K562 (cell line): ENCODE results near the gene TMEM87A. TPM values are rescaled to one million over a fixed set of nuclear protein-coding genes. Genes with fewer than 3 reads are reported as not detected.
A peak's percentile ranks its signal among the peaks of the same experiment; 100 is the strongest.

Experiments used
- ATAC-seq: fragments of 200-7000 bp; cut with Tn5 transposase; 3 replicates; pipeline ENCODE4 v1.9.1; 2020; ENCODE audit warnings: moderate library complexity
- BruUV-seq: library from RNA; stranded (reverse); fragments of 400-500 nt; replicated peaks from 2 replicates; lab custom pipeline; 2021; lab: Mats Ljungman, UMichigan
- CTCF ChIA-PET: fragments of 300-600 bp; formaldehyde crosslinking; extraction: SDS; loops from one replicate; lab custom pipeline; 2021; ENCODE audit warnings: low intra/inter-chr PET ratio; lab: Yijun Ruan, JAX
- POLR2A ChIA-PET: fragments of 300-600, 350-650 bp; sonication (Branson Sonifier 250); formaldehyde crosslinking; extraction: SDS; loops from one replicate; lab custom pipeline; 2021; ENCODE audit warnings: antibody characterized with exemption, inconsistent platforms; lab: Yijun Ruan, JAX
- DNase-seq, 4 experiments: peaks; one replicate each; pipeline versions ENCODE4 v3.0.0 to v3.0.0-alpha.2; 2011 to 2018; ENCODE audit warnings: low spot score in 3 of 4, mixed read lengths in 3 of 4; ENCODE audit errors: extremely low read depth in 1 of 4
- FAIRE-seq: peaks from 2 replicates; lab custom pipeline; 2011; peaks lifted over from hg19 to GRCh38; lab: Jason Lieb, UNC
- H2AFZ ChIP-seq: 2 replicates; pipeline ENCODE4 v1.6.0; 2011; ENCODE audit warnings: low read depth, low read length, control low read depth, inconsistent platforms
- H3K27ac ChIP-seq: fragments of 200-600 bp; 3 replicates; pipeline ENCODE4 v1.8.0; 2011; ENCODE audit warnings: low read depth, mild to moderate bottlenecking, control low read depth, inconsistent platforms, low read length, moderate library complexity, mixed read lengths; ENCODE audit errors: extremely low read depth
- H3K27me3 ChIP-seq, 2 experiments: fragments of 300-600 bp in 1 of 2; 2 replicates in 1 of 2; 3 replicates in 1 of 2; pipeline versions ENCODE4 v1.6.0 to v1.8.0; 2011; ENCODE audit warnings: inconsistent platforms in 2 of 2, low read length in 2 of 2, mild to moderate bottlenecking in 1 of 2, mixed read lengths in 1 of 2, moderate library complexity in 1 of 2; ENCODE audit not compliant: control insufficient read depth in 2 of 2, insufficient read depth in 2 of 2
- H3K36me3 ChIP-seq: fragments of 300-600 bp; 3 replicates; pipeline ENCODE4 v1.8.0; 2011; ENCODE audit warnings: mild to moderate bottlenecking, low read length, inconsistent platforms; ENCODE audit not compliant: control insufficient read depth, insufficient read depth
- H3K4me1 ChIP-seq, 2 experiments: fragments of 200-600 bp in 1 of 2; replicated peaks in 1 of 2; 2 replicates in 1 of 2; 3 replicates in 1 of 2; pipeline versions ENCODE4 v1.5.1 to v1.8.0; 2011; ENCODE audit warnings: inconsistent platforms in 2 of 2, low read length in 2 of 2, mild to moderate bottlenecking in 1 of 2, mixed read lengths in 1 of 2, moderate library complexity in 1 of 2; ENCODE audit not compliant: control insufficient read depth in 2 of 2, insufficient read depth in 2 of 2
- H3K4me2 ChIP-seq: 2 replicates; pipeline ENCODE4 v1.6.1; 2011; ENCODE audit warnings: low read length, control low read depth, inconsistent platforms, mixed read lengths; ENCODE audit not compliant: insufficient read depth
- H3K4me3 ChIP-seq: fragments of 200-600 bp; sonication (generic), shearing (Covaris generic); 2 replicates; pipeline ENCODE4 v1.5.1; 2016; ENCODE audit warnings: control low read depth, inconsistent platforms
- H3K79me2 ChIP-seq: fragments of 200-600 bp; 3 replicates; pipeline ENCODE4 v1.8.0; 2011; ENCODE audit warnings: low read length, inconsistent platforms; ENCODE audit not compliant: control insufficient read depth, insufficient read depth
- H3K9ac ChIP-seq, 2 experiments: 2 replicates each; pipeline versions ENCODE4 v1.6.0 to v1.6.1; 2011; ENCODE audit warnings: low read depth in 2 of 2, low read length in 2 of 2, control low read depth in 1 of 2, inconsistent platforms in 1 of 2, mild to moderate bottlenecking in 1 of 2, mixed read lengths in 1 of 2; ENCODE audit not compliant: insufficient read depth in 1 of 2
- H3K9me1 ChIP-seq: one replicate; pipeline ENCODE4 v1.6.0; 2011; ENCODE audit warnings: inconsistent platforms, mild to moderate bottlenecking, low read length, moderate library complexity; ENCODE audit not compliant: control insufficient read depth, insufficient read depth
- H3K9me3 ChIP-seq: replicated peaks from 2 replicates; pipeline ENCODE4 v1.5.1; 2011; ENCODE audit warnings: low read depth, low read length, inconsistent platforms; ENCODE audit not compliant: control insufficient read depth, insufficient read depth
- H4K20me1 ChIP-seq: replicated peaks from 2 replicates; pipeline ENCODE4 v1.6.1; 2011; ENCODE audit warnings: low read length, inconsistent platforms, mixed read lengths; ENCODE audit not compliant: control insufficient read depth, insufficient read depth
- AFF1 ChIP-seq, 2 experiments: fragments of 450-650 bp; IDR thresholded peaks; 2 replicates each; pipeline ENCODE4 v1.6.1; 2018; ENCODE audit warnings: mild to moderate bottlenecking in 2 of 2, low read depth in 1 of 2; ENCODE audit not compliant: partially characterized antibody in 2 of 2
- ATF3 ChIP-seq, 2 experiments: fragments of 450-650 bp in 1 of 2; sonication (generic) in 1 of 2; formaldehyde crosslinking in 1 of 2; IDR thresholded peaks in 1 of 2; conservative IDR thresholded peaks in 1 of 2; 2 replicates each; pipeline versions ENCODE4 v1.6.1 to v1.8.1; 2016 to 2023; ENCODE audit warnings: mild to moderate bottlenecking in 2 of 2, moderate library complexity in 2 of 2, inconsistent platforms in 1 of 2, missing genetic modification reagents in 1 of 2
- CBFB ChIP-seq: sonication (generic); formaldehyde crosslinking; IDR thresholded peaks from 2 replicates; pipeline ENCODE4 v1.4.0; 2020; ENCODE audit warnings: mild to moderate bottlenecking, missing genetic modification reagents
- CEBPB ChIP-seq: fragments of 450-650 bp; IDR thresholded peaks from 2 replicates; pipeline ENCODE4 v1.6.1; 2016; ENCODE audit warnings: missing genetic modification characterization, missing compliant biosample characterization
- CEBPG ChIP-seq, 3 experiments: fragments of 200-800 bp in 1 of 3; sonication (Bioruptor generic) in 1 of 3; sonication (generic) in 1 of 3; formaldehyde crosslinking in 1 of 3; IDR thresholded peaks in 2 of 3; conservative IDR thresholded peaks in 1 of 3; 2 replicates each; pipeline versions ENCODE4 v1.6.1 to v1.8.0; 2016 to 2022; ENCODE audit warnings: missing compliant biosample characterization in 2 of 3, missing genetic modification characterization in 2 of 3, mild to moderate bottlenecking in 1 of 3, missing genetic modification reagents in 1 of 3
- CHD2 ChIP-seq: IDR thresholded peaks from 2 replicates; pipeline ENCODE4 v1.6.1; 2011; ENCODE audit warnings: low read depth, low read length
- GABPB1 ChIP-seq: sonication (generic); formaldehyde crosslinking; IDR thresholded peaks from 2 replicates; pipeline ENCODE4 v1.8.0; 2022; ENCODE audit warnings: mild to moderate bottlenecking, missing genetic modification reagents
- HNRNPH1 ChIP-seq: fragments of 200-400 bp; formaldehyde crosslinking; optimal IDR thresholded peaks from 2 replicates; pipeline ENCODE3; 2017; ENCODE audit warnings: low read depth, mild to moderate bottlenecking, low read length, moderate library complexity
- MEIS2 ChIP-seq: fragments of 450-650 bp; IDR thresholded peaks from 2 replicates; pipeline ENCODE4 v1.6.1; 2014; ENCODE audit warnings: mild to moderate bottlenecking; ENCODE audit not compliant: partially characterized antibody
- MNT ChIP-seq, 2 experiments: fragments of 450-650 bp; conservative IDR thresholded peaks; 2 replicates each; pipeline ENCODE4 v1.6.1; 2017; ENCODE audit warnings: mild to moderate bottlenecking in 2 of 2, moderate library complexity in 2 of 2
- SAP30 ChIP-seq: fragments of 200-600 bp; sonication (generic); IDR thresholded peaks from 2 replicates; pipeline ENCODE4 v1.6.1; 2012; ENCODE audit warnings: borderline replicate concordance, low read depth, mild to moderate bottlenecking, moderate library complexity, low read length, control low read depth, inconsistent platforms; ENCODE audit not compliant: insufficient read depth, poor library complexity, severe bottlenecking
- SMARCA4 ChIP-seq: fragments of 450-650 bp; IDR thresholded peaks from 2 replicates; pipeline ENCODE4 v1.6.1; 2016
- TCFL5 ChIP-seq: fragments of 250-450 bp; sonication (Bioruptor Pico); conservative IDR thresholded peaks from 2 replicates; pipeline ENCODE4 v1.6.1; 2021; ENCODE audit warnings: mild to moderate bottlenecking, moderate library complexity, matching md5 sums
- ZNF384 ChIP-seq: IDR thresholded peaks from 2 replicates; pipeline ENCODE4 v1.6.1; 2012; ENCODE audit warnings: low read depth, low read length, improper control_type of control experiment
- WGBS: fragments of 100-300 bp; shearing (Covaris generic); methylation state at CpG from one replicate; pipeline ENCODE4 v1.1.6; 2016; ENCODE audit warnings: low coverage, mixed read lengths; ENCODE audit not compliant: insufficient coverage; ENCODE audit errors: missing lambda C conversion rate; 5-methylcytosine and 5-hydroxymethylcytosine counted together
- in situ Hi-C: fragments of 300-500 bp; cut with MboI; formaldehyde crosslinking; loops from 4 replicates; pipeline ENCODE4 v1.15.0; 2018; ENCODE audit warnings: inconsistent platforms, mixed read lengths
- intact Hi-C: fragments of 100-400 bp; cut with micrococcal nuclease; formaldehyde crosslinking; loops from 2 replicates; pipeline ENCODE4 v1.14.2; 2022
- polyA plus RNA-seq, 8 experiments: library from polyadenylated mRNA; depleted of rRNA in 4 of 8; stranded (reverse) in 5 of 8; unstranded in 3 of 8; fragments of >200 nt; fragmentation: Nextera tagmentation in 2 of 8; fragmentation: Illumina TruSeq in 1 of 8; extraction: Ambion mirVana in 2 of 8; extraction: Trizol in 1 of 8; gene quantifications; 2 replicates each; pipeline versions ENCODE4 v1.2.1 to v1.2.3, GENCODE V29; 2011 to 2014; ENCODE audit warnings: inconsistent platforms in 1 of 8, missing spikeins in 1 of 8
- total RNA-seq, 7 experiments: library from RNA; depleted of rRNA in 6 of 7; stranded (reverse); fragments of >200 nt in 6 of 7; fragmentation: Illumina TruSeq in 2 of 7; extraction: Trizol in 2 of 7; gene quantifications; 2 replicates each; pipeline versions ENCODE4 v1.2.1 to v1.2.3, GENCODE V29; 2011 to 2021; ENCODE audit warnings: low replicate concordance in 1 of 7

TMEM87A gene
- total and polyA plus RNA-seq, 9 of the 15 experiments (the other 6 are each of a cell fraction or from before 2014, with no cell fraction given), result 16.6 to 43.3 (median 29.6) TPM

- Histone ChIP-seq H3K4me3 (no peak overlapping the region), H3K9me3 (no peaks in the 10 kb centered on the region), H3K9me1 (no peaks in the 10 kb centered on the region), H3K4me2 (no peak overlapping the region), H3K79me2 (no peaks in the 10 kb centered on the region), H3K4me1 (no peaks in the 10 kb centered on the region), H3K9ac (no peak overlapping the region), H2AFZ (no peak overlapping the region), H3K27ac (no peak overlapping the region), H4K20me1 (no peaks in the 10 kb centered on the region; the same call in 1 of the 2 replicates), H3K36me3 (peaks cover 19% of the 10 kb centered on the region), H3K27me3 (no peaks in the 10 kb centered on the region)
- BruUV-seq, result no TSS peak
- peak; percentile 46; the same call in 1 of the 3 replicates for ATAC-seq
- WGBS, result 50% methylated on average over 4 of the region's 5 CpGs
- DNase-seq, result peak in 1 of 4 experiments; percentile 24
- ChIA-PET POLR2A (no interaction called here), CTCF (no interaction called here)
- intact Hi-C loops (no loop called here), in situ Hi-C loops (no loop called here)
- peak; percentile 59 for FAIRE-seq
- TF ChIP-seq HNRNPH1 (no peak), SAP30 (no peak), CBFB (CRISPR knock-in tag) (no peak), CEBPB (peak; percentile 94), CEBPG (CRISPR knock-in tag; IDR thresholded peaks at IDR 0.05) (peak; percentile 82), CEBPG (tag; conservative IDR thresholded peaks at IDR 0.05 in 1 of 2, IDR thresholded peaks at IDR 0.05 in 1 of 2) (peak; percentile 30 to 91; a peak in 3 of 4 replicates), ATF3 (IDR thresholded peaks at IDR 0.05) (peak; percentile 83), ATF3 (CRISPR knock-in tag; conservative IDR thresholded peaks at IDR 0.05) (no peak), TCFL5 (CRISPR knock-in tag) (no peak), MEIS2 (peak; percentile 53), SMARCA4 (peak; percentile 41; the same call in 1 of the 2 replicates), ZNF384 (peak; percentile 9; the same call in 1 of the 2 replicates), GABPB1 (CRISPR knock-in tag) (no peak), AFF1 (IDR thresholded peaks at IDR 0.05; ENCODE audit: low read depth in 1 of 2, partially characterized antibody in 2 of 2) (no peak), CHD2 (no peak), MNT (conservative IDR thresholded peaks at IDR 0.05) (0 out of 4 replicates have a peak, but pooled peaks of 1 of the 2 experiments have one; percentile 34)
These were observed 78.7 kb downstream of the TMEM87A start for GRCh38 chr15:42194513-42194912.
